HL-60 (cell line): ENCODE measurements around the gene CT47A1.

ENCODE experiments used
- CTCF ChIP-seq: IDR thresholded peaks from one replicate; pipeline ENCODE4 v1.5.1; 2011; ENCODE audit warnings: low read length, control low read depth, inconsistent platforms; ENCODE audit not compliant: insufficient read depth
- POLR2AphosphoS5 ChIP-seq: IDR thresholded peaks from 2 replicates; pipeline ENCODE4 v1.6.1; 2012; ENCODE audit warnings: low read depth
- REST ChIP-seq: IDR thresholded peaks from 2 replicates; pipeline ENCODE4 v1.6.1; 2012; ENCODE audit warnings: low read depth; ENCODE audit not compliant: insufficient replicate concordance

GRCh38 chrX:121009764-121010163 lies 24.2 kb upstream of the CT47A1 start:
- TF ChIP-seq POLR2AphosphoS5, result no peak
- TF ChIP-seq CTCF, result no peak
- TF ChIP-seq REST, result no peak
